Superior temporal gyrus (tissue), 1 donor: ENCODE results near the gene LEPR.
A peak's percentile ranks its signal among the peaks of the same experiment; 100 is the strongest.

Experiments used
- DNase-seq: peaks from one replicate; pipeline ENCODE4 v3.0.0-alpha.2; 2016; ENCODE audit errors: extremely low spot score

The LEPR gene

GRCh38 chr1:65409816-65410326 lies 10.6 kb upstream of the LEPR start:
- no peak for DNase-seq

GRCh38 chr1:65412256-65412983 lies 8.0 kb upstream of the LEPR start:
- DNase-seq = no peak

- DNase-seq = no peak
Observed at GRCh38 chr1:65412984-65413375, 7.5 kb upstream of the LEPR start.

DNA sequence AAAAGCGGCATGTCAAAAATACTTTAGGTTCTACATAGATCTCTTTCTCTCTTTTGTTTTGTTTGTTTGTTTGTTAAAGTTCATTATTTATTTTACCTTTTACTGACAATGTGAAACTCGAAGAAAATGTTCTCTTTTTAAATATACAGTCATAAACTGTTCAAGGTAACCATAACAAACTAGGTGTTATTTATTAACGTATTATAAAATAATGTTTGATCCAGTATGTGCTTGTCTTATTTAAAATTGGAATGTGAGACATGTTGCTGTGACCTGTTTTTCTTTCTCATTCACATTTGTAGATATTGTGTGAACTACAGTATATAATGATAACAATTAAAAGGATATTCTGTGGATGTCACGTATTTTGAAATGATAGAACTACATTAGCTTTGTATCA lies 5.9 kb upstream of the LEPR start:
- DNase-seq = no peak

- no peak for DNase-seq
Observed at GRCh38 chr1:65416767-65417166, 3.7 kb upstream of the LEPR start.

- no peak for DNase-seq
Observed at GRCh38 chr1:65417729-65418128, 2.7 kb upstream of the LEPR start.

GRCh38 chr1:65418522-65419185 lies 1.8 kb upstream of the LEPR start:
- DNase-seq = no peak

GRCh38 chr1:65419681-65420589 lies 533 bp upstream of the LEPR start:
- peak; percentile 92 for DNase-seq

GRCh38 chr1:65421351-65422025 lies 1.0 kb downstream of the LEPR start:
- peak; percentile 71 for DNase-seq

GRCh38 chr1:65422241-65423203 lies 2.1 kb downstream of the LEPR start:
- no peak for DNase-seq

DNA sequence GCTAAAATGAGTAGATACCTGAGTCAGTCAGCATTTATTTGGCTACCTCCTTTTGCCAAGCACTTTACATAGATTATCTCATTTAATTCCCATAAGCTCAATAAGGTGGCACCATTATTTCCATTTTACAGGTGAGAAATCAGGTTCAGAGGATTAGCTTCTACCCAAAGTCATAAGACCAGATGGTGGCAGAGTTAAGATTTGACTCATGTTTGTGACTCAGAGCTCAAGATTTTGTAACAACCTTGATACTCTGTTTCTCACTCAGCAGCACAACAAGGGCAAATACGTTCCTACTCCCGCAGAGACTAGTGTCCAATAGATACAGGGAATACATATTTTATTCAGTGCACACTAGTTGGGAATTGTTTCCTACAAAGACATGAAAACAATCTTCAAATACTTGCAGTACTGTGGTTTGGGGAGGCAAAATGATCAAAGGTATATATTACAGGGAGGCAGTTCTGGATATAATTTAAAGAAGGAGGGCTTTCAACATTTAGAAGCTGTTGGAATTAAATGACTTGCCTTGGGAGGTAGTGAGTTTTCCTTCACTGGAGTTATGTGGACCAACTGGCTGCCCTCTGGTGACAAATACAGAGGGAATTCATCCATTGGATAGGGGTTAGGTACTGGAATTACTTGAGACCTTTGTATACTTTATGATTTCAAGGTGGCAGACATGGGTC lies 3.6 kb downstream of the LEPR start:
- DNase-seq = no peak

DNA sequence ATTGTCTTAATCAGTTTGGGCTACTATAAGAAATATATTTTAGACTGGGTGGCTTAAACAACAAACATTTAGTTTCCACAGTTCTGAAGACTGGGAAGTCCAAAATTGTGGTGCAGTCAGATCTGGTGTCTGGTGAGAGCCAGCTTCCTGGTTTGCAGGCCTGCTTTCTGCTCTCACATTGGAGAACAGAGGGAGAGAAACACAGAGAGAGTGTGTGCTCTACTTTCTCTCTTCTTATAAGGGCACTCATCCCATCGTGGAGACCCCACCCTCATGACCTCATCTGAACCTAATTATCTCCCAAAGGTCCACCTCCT lies 4.1 kb downstream of the LEPR start:
- DNase-seq = no peak

GRCh38 chr1:65425006-65425405 lies 4.5 kb downstream of the LEPR start:
- DNase-seq = no peak

- DNase-seq = no peak
Observed at GRCh38 chr1:65425697-65426096, 5.2 kb downstream of the LEPR start.

DNA sequence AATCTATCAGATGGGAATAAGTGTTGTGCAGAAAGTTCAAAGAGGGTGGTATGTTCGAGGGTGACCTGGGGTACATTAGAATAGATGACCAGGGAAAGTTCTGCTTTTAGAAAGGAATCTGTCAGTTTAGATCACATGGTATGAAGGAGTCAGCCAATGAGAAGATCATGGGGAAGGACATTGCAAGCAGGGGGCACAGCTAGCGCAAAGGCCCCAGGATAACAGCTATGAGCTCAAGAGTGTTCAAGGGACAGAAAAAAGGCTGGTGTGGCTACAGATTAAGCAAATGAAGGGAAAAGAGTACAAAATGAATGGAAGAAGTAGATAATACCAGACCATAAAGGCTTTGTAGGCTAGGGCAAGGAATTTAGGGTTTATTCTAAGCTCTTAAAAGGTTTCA lies 8.6 kb downstream of the LEPR start:
- no peak for DNase-seq

DNA sequence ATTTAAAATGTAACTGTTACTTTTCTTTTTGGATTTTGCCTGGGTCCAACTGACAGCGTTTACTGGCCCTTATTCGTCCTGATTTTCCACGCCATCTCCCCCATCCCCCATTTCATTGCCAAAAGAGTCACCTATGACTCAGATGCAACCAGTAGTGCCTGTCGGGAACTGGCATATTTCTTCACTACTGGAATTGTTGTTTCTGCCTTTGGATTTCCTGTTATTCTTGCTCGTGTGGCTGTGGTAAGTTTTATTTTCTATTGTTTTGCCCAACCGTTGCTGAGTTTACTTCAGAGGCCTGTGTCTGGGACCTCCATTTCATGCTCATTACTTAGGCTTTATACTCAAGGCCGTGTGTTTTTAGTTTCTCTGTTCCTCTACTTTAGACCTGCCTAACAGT lies 9.3 kb downstream of the LEPR start:
- DNase-seq = no peak

- DNase-seq = peak; percentile 86
Observed at GRCh38 chr1:65431111-65431705, 10.7 kb downstream of the LEPR start.

- DNase-seq = no peak
Observed at GRCh38 chr1:65432918-65433317, 12.4 kb downstream of the LEPR start.

- DNase-seq = no peak
Observed at GRCh38 chr1:65434255-65434654, 13.8 kb downstream of the LEPR start.

DNA sequence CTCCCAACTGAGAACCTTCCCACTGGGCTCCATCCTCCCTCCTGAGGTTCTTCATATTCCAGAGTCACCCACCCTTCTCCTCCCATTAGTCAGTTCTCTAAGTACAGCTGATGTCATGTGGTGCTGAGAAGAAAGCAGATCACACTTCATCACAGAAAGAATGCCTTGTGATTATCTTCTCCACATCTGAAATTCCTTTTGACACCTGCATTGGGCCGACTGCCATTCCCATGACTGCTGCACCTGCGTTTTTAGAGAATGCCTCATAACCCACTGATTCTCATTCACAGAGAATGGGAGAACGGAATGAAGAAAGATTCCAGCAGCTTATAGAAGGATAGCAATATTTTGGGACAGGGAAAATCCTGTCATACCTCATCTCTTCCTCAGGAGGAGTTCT lies 14.3 kb downstream of the LEPR start:
- DNase-seq = no peak
